IPS DF 6.9 (cell line): ENCODE data around the gene DAPK1.

Experiments
- DNase-seq: peaks from one replicate; pipeline ENCODE4 v3.0.0-alpha.2; 2013; ENCODE audit warnings: low read depth, low spot score
- H3K27ac ChIP-seq: one replicate; pipeline ENCODE4 v1.5.1; 2013; ENCODE audit warnings: low read length, control low read depth
- H3K27me3 ChIP-seq: 2 replicates; pipeline ENCODE4 v1.6.1; 2013; ENCODE audit warnings: mild to moderate bottlenecking, low read length; ENCODE audit not compliant: control insufficient read depth, insufficient read depth
- H3K36me3 ChIP-seq: 2 replicates; pipeline ENCODE4 v1.6.1; 2013; ENCODE audit warnings: low read length; ENCODE audit not compliant: control insufficient read depth, insufficient read depth
- H3K4me1 ChIP-seq: 2 replicates; pipeline ENCODE4 v1.6.1; 2013; ENCODE audit warnings: low read length; ENCODE audit not compliant: control insufficient read depth, insufficient read depth
- H3K4me3 ChIP-seq: 2 replicates; pipeline ENCODE4 v1.5.1; 2013; ENCODE audit warnings: mild to moderate bottlenecking, low read length
- H3K9me3 ChIP-seq: 2 replicates; pipeline ENCODE4 v1.6.1; 2013; ENCODE audit warnings: low read length, inconsistent platforms; ENCODE audit not compliant: control insufficient read depth, insufficient read depth
- WGBS: extraction: QIAGEN DNeasy Blood & Tissue Kit; methylation state at CpG from one replicate; pipeline ENCODE4 v1.1.7; 2013; ENCODE audit warnings: mixed read lengths, missing lambda C conversion rate; ENCODE audit not compliant: insufficient read length, insufficient coverage; 5-methylcytosine and 5-hydroxymethylcytosine counted together

The DAPK1 gene

DNA sequence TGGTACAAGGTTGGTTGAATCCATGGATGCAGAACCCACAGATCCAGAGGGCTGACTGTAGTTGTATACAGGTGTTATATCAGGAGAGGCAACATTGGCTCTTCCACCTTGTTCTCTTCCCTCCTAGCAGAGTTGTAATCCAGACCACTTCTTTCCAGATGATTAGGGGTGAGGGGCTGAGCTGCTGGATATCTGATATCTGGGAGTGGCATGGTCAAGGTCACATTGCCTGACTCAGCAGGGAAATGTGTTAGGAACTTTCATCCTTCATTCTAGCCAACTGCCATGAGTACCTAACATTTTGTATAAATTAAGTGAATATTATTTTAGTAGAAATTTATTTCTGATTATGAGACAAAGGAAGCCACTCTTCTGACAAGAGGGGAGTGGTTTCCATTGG lies 7.3 kb downstream of the DAPK1 start:
- no peaks in the 10 kb centered on the region; the same call in 1 of the 2 replicates for H3K36me3 ChIP-seq
- H3K27ac ChIP-seq = no peak overlapping the region
- no peaks in the 10 kb centered on the region for H3K4me1 ChIP-seq
- DNase-seq = no peak
- H3K27me3 ChIP-seq = no peaks in the 10 kb centered on the region
- H3K4me3 ChIP-seq = no peak overlapping the region
- H3K9me3 ChIP-seq = no peaks in the 10 kb centered on the region

DNA sequence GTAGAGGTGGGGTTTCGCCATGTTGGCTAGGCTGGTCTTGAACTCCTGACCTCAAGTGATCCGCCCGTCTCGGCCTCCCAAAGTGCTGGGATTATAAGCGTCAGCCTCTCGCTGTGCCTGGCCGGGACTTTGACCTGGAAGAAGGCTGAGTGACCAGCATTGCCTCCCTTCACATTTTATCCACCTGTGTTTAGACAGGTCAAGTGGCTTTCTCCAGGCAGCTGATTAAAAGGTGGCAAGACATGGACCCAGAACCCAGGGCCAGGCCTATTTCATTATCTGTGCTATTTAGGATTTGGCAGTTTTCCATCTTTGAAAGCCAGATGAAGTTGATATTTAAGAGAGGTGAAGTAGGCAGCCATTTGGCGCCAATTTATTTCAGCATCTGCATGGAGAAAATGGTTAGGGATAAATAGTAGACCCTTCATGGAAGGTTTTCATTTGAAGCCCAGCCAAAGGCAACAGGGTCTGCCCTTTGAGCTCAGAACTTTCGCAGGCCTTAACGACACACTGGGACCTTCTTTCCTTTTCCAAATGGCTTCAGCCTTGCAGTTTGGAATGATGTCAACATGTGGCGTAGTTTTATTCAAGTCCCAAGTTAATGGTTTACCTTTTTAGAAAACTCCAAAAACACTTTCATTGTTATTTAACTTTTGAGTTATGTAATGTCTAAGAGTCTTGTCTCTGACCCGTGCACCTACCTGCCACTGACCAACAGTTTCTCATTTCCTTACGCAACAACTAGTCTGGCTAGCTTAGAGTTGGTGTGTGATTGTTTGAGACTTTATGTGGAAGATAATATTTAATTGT lies 8.4 kb downstream of the DAPK1 start:
- Histone ChIP-seq H3K9me3 (no peaks in the 10 kb centered on the region), H3K27me3 (no peaks in the 10 kb centered on the region), H3K4me3 (no peak overlapping the region), H3K4me1 (no peaks in the 10 kb centered on the region), H3K27ac (no peak overlapping the region), H3K36me3 (no peaks in the 10 kb centered on the region; the same call in 1 of the 2 replicates)
- no CpG with 5 or more reads among the region's 13 CpGs for WGBS
- no peak for DNase-seq

DNA sequence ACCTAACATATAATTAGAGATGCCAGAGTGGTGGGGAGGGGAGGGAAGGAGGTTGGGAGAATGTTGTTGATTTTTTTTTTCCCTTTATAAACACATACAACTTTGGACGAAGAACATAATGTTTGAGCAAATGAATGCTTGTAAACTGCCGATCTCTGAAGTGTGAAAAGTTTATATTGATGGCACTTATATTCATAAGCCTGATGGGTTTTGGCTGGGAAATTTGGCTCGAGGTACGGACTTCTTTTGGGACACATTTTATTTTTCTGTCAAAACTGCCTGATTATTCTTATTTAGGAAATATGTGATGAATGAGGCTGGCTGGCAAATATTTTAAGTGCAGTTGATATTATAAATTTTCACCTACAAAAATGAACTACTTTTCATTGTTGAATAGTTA lies 9.9 kb downstream of the DAPK1 start:
- no peaks in the 10 kb centered on the region for H3K9me3 ChIP-seq
- H3K4me1 ChIP-seq = no peaks in the 10 kb centered on the region
- H3K27me3 ChIP-seq = no peaks in the 10 kb centered on the region
- no peak overlapping the region for H3K4me3 ChIP-seq
- no peaks in the 10 kb centered on the region; the same call in 1 of the 2 replicates for H3K36me3 ChIP-seq
- H3K27ac ChIP-seq = no peak overlapping the region
- WGBS = no CpG with 5 or more reads among the region's 4 CpGs
- no peak for DNase-seq

DNA sequence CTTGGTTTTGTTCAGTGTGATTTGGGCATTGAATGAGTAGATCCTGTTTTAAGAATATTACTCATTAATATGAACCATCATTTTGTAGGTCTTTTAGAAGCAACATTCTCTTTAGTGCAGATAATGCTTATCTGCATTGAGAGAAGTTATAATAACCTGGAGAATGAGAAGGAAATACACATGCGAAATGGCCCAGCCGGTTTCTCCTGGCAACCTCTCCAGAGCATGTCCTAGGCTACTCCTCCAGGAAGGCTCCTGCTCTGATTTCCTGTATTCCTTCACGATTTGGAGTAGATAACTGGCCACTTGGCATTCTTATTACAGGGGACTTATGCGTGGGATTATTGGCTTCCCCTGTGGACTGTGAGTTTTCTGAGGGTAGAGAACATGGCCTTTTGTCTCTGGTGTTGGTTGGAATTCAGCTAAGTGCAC lies 12.6 kb downstream of the DAPK1 start:
- Histone ChIP-seq H3K4me1 (no peaks in the 10 kb centered on the region), H3K9me3 (no peaks in the 10 kb centered on the region), H3K36me3 (peaks cover 2% of the 10 kb centered on the region; the same call in 1 of the 2 replicates), H3K4me3 (no peak overlapping the region), H3K27me3 (no peaks in the 10 kb centered on the region), H3K27ac (no peak overlapping the region)
- DNase-seq = no peak
- WGBS = no CpG with 5 or more reads among the region's 4 CpGs

DNA sequence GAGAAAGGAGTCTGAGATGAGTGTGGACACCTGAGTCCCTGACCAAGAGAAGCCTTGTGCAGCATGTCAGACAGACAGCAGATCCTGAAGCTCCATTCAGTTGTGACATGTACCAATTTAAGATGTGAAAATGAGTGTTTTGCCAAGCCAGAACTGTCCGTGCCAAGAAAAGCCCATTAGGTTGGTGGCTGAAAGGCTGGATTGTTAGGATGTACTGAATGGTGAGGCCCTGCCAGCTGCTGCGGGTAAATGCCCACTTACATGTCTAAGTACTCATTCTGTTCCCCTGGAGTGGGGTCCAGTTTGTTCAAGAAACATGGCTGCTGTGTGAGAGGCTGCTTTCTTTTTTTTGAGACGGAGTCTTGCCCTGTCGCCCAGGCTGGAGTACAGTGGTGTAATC lies 14.6 kb downstream of the DAPK1 start:
- Histone ChIP-seq H3K27me3 (no peaks in the 10 kb centered on the region), H3K9me3 (no peaks in the 10 kb centered on the region), H3K36me3 (0 out of 2 replicates have a peak, but pooled peaks cover 2% of the 10 kb centered on the region), H3K4me1 (peaks cover 8% of the 10 kb centered on the region), H3K4me3 (no peak overlapping the region), H3K27ac (no peak overlapping the region)
- WGBS = no CpG with 5 or more reads among the region's 4 CpGs
- DNase-seq = no peak

DNA sequence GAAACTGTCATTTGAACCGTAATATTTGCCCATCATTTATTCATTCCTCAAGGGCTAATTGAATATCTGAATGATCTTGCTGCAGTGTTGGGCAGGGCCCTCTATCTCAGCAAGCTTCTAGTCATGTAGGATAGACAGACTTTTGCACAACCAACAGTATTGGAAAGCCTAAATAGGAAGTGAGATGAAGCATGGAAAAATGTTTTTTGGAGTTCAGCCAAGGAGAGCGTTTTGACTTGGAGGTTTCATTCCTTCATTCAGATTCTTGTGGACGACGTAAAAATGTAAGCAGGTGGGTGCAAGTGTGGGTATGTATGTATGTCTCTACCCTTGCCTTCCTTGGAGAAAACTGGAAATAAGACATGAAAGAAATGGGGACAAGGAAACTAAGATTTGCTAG lies 15.5 kb downstream of the DAPK1 start:
- no peak for DNase-seq
- Histone ChIP-seq H3K4me3 (no peak overlapping the region), H3K4me1 (peaks cover 8% of the 10 kb centered on the region), H3K27me3 (no peaks in the 10 kb centered on the region), H3K9me3 (no peaks in the 10 kb centered on the region), H3K27ac (no peak overlapping the region), H3K36me3 (0 out of 2 replicates have a peak, but pooled peaks cover 2% of the 10 kb centered on the region)
- WGBS = no CpG with 5 or more reads among the region's 4 CpGs

DNA sequence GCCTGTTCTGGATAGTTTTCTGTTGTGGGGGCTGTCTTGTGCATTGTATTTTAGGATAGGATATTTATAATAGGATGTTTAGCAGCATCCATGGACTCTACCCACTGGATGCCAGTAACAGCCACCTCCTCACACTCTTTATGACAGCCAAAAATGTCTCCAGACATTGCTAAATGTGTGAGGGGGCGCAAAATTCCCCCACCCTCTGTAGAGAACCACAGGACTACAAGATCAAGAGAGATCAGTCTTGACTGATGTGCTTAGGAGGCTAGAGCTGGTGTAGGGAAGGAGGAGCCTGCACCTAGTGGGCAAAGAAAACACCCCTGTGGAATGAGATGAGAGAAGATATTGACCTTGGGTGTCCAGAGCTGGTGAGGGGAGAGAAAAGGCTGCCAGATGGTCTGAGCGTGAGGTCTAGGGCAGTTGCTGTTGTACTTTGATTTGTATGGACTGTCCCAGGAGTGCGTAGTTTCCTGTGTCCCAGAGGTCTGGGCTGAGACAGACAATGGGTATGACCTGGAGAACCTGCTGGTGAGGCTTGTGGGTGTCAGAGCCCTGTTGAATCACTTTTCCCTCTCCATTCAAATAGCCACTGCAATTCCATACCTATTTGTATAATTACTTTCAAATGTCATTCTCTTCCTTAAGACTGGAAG lies 16.3 kb downstream of the DAPK1 start:
- H3K4me3 ChIP-seq = no peak overlapping the region
- 0 out of 2 replicates have a peak, but pooled peaks cover 2% of the 10 kb centered on the region for H3K36me3 ChIP-seq
- no peaks in the 10 kb centered on the region for H3K27me3 ChIP-seq
- DNase-seq = no peak
- no peak overlapping the region for H3K27ac ChIP-seq
- WGBS = no CpG with 5 or more reads among the region's 3 CpGs
- H3K9me3 ChIP-seq = no peaks in the 10 kb centered on the region
- peaks cover 9% of the 10 kb centered on the region for H3K4me1 ChIP-seq

DNA sequence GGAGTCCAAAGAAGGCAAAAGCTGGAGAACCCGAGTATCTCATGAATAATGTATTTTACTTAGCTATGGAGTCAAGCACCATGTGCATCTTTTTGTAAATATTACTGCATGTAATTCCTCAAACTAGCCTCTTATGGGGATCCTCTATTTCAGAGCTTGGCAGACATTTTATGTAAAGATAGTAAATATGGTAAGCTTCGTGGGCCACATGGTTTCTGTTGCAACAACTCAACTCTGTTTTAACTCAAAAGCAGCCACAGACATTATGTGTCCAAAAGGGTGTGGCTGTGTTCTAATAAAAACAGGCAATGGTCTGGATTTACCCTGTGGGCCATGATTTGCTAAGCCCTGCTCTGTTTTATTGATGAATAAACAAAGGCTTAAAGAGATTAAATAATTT lies 17.3 kb downstream of the DAPK1 start:
- H3K27ac ChIP-seq = no peak overlapping the region
- no peak for DNase-seq
- H3K27me3 ChIP-seq = no peaks in the 10 kb centered on the region
- no peak overlapping the region for H3K4me3 ChIP-seq
- no CpG with 5 or more reads among the region's 2 CpGs for WGBS
- H3K9me3 ChIP-seq = no peaks in the 10 kb centered on the region
- H3K4me1 ChIP-seq = peaks cover 15% of the 10 kb centered on the region
- 0 out of 2 replicates have a peak, but pooled peaks cover 2% of the 10 kb centered on the region for H3K36me3 ChIP-seq

DNA sequence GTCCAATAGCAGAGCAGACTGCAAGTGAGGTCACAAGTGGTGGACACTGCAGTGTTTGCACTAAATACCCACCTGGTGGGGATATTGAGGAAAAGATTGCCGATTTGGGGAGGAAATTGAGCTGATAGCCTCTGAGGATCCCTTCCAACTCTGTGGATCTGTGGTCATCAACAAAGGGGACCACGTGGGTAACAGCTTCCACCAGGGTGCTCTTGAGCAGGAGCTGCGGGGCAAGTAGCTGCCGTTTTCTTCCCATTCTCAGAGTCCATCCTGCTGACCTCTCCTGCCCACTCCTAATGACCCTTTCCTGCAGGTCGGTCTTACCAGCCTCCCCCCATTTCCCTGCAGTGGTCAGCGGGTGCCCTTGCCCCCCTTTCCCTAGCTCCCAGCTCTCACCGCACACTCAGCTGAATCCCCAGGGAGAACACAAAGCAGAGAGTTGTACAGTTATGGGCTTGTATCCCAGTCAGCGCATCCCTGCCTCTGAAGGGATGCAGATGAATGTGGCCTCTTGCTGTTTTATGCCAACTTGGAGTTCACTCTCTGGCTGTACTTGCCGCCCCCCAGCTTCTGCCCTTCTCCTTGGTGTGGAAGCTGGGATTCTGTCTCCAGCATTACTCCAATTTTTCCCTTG lies 18.0 kb downstream of the DAPK1 start:
- 0 out of 2 replicates have a peak, but pooled peaks cover 2% of the 10 kb centered on the region for H3K36me3 ChIP-seq
- no peak overlapping the region for H3K27ac ChIP-seq
- H3K9me3 ChIP-seq = no peaks in the 10 kb centered on the region
- no peak overlapping the region for H3K4me3 ChIP-seq
- peaks cover 15% of the 10 kb centered on the region for H3K4me1 ChIP-seq
- WGBS = no CpG with 5 or more reads among the region's 9 CpGs
- no peak for DNase-seq
- no peaks in the 10 kb centered on the region for H3K27me3 ChIP-seq

DNA sequence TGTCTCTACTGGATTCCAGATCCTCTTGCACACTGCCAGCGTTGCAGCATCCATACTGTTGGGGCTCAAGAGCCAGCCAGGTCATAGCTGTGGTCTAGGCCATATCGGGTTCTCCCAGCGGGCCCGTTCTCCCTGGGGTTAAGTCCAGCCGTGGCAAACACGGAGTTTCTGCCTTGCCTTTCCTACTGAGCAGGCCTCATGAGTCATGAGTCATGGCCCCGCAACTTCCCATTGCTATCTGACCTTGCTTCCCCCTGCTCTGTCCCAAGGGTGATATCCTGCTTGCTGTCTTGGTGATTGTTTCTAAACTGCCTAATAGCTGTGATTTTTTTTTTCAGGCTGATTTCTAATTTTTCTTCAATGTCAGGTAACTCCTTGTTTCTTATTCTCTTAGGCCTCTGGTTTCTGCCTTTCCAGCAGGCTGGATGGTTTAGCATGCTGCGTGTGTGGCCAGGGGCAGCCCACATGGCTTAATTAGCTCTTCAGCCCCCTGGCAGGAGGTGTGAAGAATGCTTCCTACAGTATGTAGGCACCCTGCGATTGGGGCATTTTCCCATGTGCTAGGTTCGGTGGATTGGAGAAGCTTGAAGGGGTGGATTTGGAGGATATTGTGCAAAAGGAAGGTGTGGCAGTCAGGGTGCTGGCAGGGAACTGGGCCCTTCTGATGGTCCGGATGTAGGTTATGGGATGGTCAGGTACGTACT lies 18.7 kb downstream of the DAPK1 start:
- H3K36me3 ChIP-seq = 0 out of 2 replicates have a peak, but pooled peaks cover 2% of the 10 kb centered on the region
- no peak for DNase-seq
- no peak overlapping the region for H3K27ac ChIP-seq
- WGBS = no CpG with 5 or more reads among the region's 12 CpGs
- H3K4me3 ChIP-seq = no peak overlapping the region
- peaks cover 15% of the 10 kb centered on the region for H3K4me1 ChIP-seq
- H3K27me3 ChIP-seq = no peaks in the 10 kb centered on the region
- H3K9me3 ChIP-seq = no peaks in the 10 kb centered on the region
